ENCODE results near the gene RGL2. TPM values are rescaled to one million over a fixed set of nuclear protein-coding genes. Genes with fewer than 3 reads are reported as not detected.

The RGL2 gene
- total and polyA plus RNA-seq, 2 of the 13 experiments (the other 11 are each of a cell fraction or from before 2014, with no cell fraction given) = 22.9 to 47.4 TPM

- TF ChIP-seq DBP (CRISPR knock-in tag; IDR thresholded peaks at IDR 0.05; ENCODE audit: not compliant biosample characterization) (no peak), ZNF709 (CRISPR knock-in tag; IDR thresholded peaks at IDR 0.05) (peak; percentile 78), ZNF569 (CRISPR knock-in tag; IDR thresholded peaks at IDR 0.05; ENCODE audit: borderline replicate concordance) (peak; percentile 38; the same call in 1 of the 2 replicates), HMGXB3 (CRISPR knock-in tag; IDR thresholded peaks at IDR 0.05; ENCODE audit: borderline replicate concordance) (no peak; the same call in 1 of the 2 replicates), SALL1 (CRISPR knock-in tag; IDR thresholded peaks at IDR 0.05) (no peak; the same call in none of the 2 replicates), ZNF557 (CRISPR knock-in tag; IDR thresholded peaks at IDR 0.05) (no peak), ZNF468 (CRISPR knock-in tag; IDR thresholded peaks at IDR 0.05) (no peak), IRF2 (CRISPR knock-in tag; IDR thresholded peaks at IDR 0.05) (peak; percentile 52), ZSCAN29 (CRISPR knock-in tag; conservative IDR thresholded peaks at IDR 0.05) (peak; percentile 70; the same call in 1 of the 2 replicates), ATF2 (CRISPR knock-in tag; IDR thresholded peaks at IDR 0.05) (peak; percentile 61; the same call in 1 of the 2 replicates), LCORL (IDR thresholded peaks at IDR 0.05) (no peak), LCORL (CRISPR knock-in tag; IDR thresholded peaks at IDR 0.05) (peak; percentile 94), ZNF280D (CRISPR knock-in tag; IDR thresholded peaks at IDR 0.05) (peak; percentile 68), DMTF1 (CRISPR knock-in tag; IDR thresholded peaks at IDR 0.05) (no peak)
These were observed 49.6 kb downstream of the RGL2 start (continued) for GRCh38 chr6:33248932-33249731.

Measured in HepG2 (cell line).